ENCODE results near the gene NCAPH2.

The NCAPH2 gene

GRCh38 chr22:50574383-50574755 is 66.3 kb downstream of the NCAPH2 start:
- TF ChIP-seq CTCF (IDR thresholded peaks at IDR 0.05; ENCODE audit: insufficient read depth, low read depth, low read length, missing control alignments): no peak
- no peak overlapping the region for H3K4me3 ChIP-seq (ENCODE audit: low read length)
- DNase-seq (ENCODE audit: low read depth): no peak
